ENCODE results near the gene UPB1.

DNA sequence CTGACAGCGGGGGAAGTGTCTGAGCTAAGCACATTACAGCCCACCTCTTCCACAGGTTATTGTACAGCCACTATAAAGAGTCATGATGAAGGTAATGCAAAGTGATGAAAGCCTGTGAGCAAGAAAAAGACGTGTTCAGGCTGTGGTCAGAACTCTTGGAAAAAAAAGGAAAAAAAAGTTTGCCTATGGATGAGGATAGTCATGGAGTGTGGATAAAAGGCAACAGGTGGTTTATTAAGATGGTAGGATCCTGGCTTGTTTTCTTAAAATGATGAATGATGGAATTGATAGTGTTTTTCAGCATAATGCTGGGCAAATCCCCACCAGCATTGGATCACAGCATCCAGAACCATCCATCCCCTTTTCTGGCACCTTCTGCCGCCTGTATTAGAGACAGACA is 23.1 kb downstream of the UPB1 start:
- TF ChIP-seq, protein P1, sequence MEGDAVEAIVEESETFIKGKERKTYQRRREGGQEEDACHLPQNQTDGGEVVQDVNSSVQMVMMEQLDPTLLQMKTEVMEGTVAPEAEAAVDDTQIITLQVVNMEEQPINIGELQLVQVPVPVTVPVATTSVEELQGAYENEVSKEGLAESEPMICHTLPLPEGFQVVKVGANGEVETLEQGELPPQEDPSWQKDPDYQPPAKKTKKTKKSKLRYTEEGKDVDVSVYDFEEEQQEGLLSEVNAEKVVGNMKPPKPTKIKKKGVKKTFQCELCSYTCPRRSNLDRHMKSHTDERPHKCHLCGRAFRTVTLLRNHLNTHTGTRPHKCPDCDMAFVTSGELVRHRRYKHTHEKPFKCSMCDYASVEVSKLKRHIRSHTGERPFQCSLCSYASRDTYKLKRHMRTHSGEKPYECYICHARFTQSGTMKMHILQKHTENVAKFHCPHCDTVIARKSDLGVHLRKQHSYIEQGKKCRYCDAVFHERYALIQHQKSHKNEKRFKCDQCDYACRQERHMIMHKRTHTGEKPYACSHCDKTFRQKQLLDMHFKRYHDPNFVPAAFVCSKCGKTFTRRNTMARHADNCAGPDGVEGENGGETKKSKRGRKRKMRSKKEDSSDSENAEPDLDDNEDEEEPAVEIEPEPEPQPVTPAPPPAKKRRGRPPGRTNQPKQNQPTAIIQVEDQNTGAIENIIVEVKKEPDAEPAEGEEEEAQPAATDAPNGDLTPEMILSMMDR (conservative IDR thresholded peaks at IDR 0.05) = no peak
- TF ChIP-seq ZFX (IDR thresholded peaks at IDR 0.05) = no peak
